Neural crest cell (in vitro differentiated cells): ENCODE results near the gene LCA5. TPM values are rescaled to one million over a fixed set of nuclear protein-coding genes. Genes with fewer than 3 reads are reported as not detected.

ENCODE experiments used
- DNase-seq: peaks from one replicate; pipeline ENCODE4 v3.0.0; 2021; ENCODE audit warnings: low read depth, mixed read lengths, low spot score
- H3K27ac Mint-ChIP-seq: one replicate; pipeline ENCODE4 v1.8.0; 2021; ENCODE audit warnings: mild to moderate bottlenecking, mixed read lengths; ENCODE audit not compliant: unreplicated experiment
- H3K27me3 Mint-ChIP-seq: 2 replicates; pipeline ENCODE4 v1.8.0; 2021; ENCODE audit warnings: low read depth, mild to moderate bottlenecking, mixed read lengths
- H3K36me3 Mint-ChIP-seq: 2 replicates; pipeline ENCODE4 v1.8.0; 2021; ENCODE audit warnings: low read depth, mild to moderate bottlenecking, mixed read lengths
- H3K4me1 Mint-ChIP-seq: 2 replicates; pipeline ENCODE4 v1.8.0; 2021; ENCODE audit warnings: mixed read lengths
- H3K4me3 Mint-ChIP-seq: one replicate; pipeline ENCODE4 v1.8.0; 2021; ENCODE audit warnings: mild to moderate bottlenecking, mixed read lengths
- H3K9me3 Mint-ChIP-seq: 2 replicates; pipeline ENCODE4 v1.8.0; 2021; ENCODE audit warnings: mixed read lengths
- total RNA-seq: library from RNA; stranded (reverse); gene quantifications from 2 replicates; pipeline ENCODE4 v1.2.1, GENCODE V29; 2021
- TF ChIP-seq, protein P1 (sequence below): fragments of 200-600 bp; sonication (generic); conservative IDR thresholded peaks from 2 replicates; pipeline ENCODE4 v1.5.0; 2021; ENCODE audit warnings: antibody characterized with exemption, mild to moderate bottlenecking

LCA5 gene
- total RNA-seq, 1 donor from 2014 or later = 4.6 TPM

DNA sequence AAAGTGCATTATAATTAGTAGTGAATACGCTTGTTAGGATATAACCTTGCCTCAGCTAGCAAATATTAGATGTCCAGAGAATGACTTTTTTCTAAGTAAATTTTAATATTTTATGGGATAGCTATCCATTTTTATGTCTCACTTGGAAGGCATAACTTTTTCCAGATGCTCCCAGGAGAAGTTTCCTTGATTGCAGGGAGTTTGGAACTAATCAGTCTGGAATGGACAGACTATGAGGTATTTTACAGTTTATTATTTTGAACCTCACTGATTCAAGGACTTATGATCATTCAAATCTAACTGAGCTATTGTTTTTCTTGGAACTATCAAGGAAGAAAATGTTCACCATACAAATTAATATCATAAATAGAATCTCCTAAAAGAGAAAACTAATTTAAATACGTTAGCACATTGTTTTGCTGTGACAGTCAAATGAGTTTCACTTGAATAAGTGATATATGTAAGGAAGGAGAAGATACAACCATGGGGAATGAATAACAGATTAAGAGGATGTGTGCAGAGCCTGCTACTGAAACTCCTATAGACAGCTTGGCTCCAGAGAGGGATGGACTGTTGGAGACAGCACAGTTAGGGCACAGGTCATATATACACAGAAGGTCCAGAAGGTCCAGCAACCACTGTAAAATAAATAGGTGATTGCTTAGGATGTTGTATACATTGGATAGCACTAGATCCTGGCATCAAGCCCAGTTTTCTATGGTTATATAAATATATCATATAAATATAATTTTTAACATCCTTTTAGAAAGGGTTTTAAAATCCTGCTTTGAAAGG is 20.6 kb upstream of the LCA5 start:
- Mint-ChIP-seq H3K9me3 (peaks cover 3% of the 10 kb centered on the region), H3K36me3 (no peaks in the 10 kb centered on the region), H3K4me1 (no peaks in the 10 kb centered on the region), H3K27me3 (no peaks in the 10 kb centered on the region), H3K27ac (no peak overlapping the region), H3K4me3 (no peak overlapping the region)
- no peak for DNase-seq
- TF ChIP-seq, protein P1, sequence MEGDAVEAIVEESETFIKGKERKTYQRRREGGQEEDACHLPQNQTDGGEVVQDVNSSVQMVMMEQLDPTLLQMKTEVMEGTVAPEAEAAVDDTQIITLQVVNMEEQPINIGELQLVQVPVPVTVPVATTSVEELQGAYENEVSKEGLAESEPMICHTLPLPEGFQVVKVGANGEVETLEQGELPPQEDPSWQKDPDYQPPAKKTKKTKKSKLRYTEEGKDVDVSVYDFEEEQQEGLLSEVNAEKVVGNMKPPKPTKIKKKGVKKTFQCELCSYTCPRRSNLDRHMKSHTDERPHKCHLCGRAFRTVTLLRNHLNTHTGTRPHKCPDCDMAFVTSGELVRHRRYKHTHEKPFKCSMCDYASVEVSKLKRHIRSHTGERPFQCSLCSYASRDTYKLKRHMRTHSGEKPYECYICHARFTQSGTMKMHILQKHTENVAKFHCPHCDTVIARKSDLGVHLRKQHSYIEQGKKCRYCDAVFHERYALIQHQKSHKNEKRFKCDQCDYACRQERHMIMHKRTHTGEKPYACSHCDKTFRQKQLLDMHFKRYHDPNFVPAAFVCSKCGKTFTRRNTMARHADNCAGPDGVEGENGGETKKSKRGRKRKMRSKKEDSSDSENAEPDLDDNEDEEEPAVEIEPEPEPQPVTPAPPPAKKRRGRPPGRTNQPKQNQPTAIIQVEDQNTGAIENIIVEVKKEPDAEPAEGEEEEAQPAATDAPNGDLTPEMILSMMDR = no peak

DNA sequence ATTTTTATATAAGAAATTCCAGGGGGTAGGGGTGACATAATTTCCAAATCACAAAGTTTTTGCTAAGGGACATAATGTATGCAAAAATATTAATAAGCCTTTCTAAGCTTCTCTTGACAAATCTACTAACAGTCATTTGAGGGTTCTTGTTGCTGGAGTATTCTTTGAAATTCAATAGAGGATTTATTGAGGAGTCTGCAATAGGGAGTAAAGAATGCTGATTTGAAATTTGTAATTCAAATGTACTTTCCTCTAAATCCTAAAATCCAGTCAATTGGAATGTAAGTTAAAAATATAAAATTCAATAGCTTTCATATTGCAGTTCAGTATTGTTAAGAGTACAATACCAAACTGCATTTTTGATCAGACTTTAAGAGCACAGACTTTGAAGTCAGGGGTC is 17.1 kb upstream of the LCA5 start:
- no peaks in the 10 kb centered on the region for H3K9me3 Mint-ChIP-seq
- H3K4me1 Mint-ChIP-seq = no peaks in the 10 kb centered on the region
- no peak for DNase-seq
- H3K4me3 Mint-ChIP-seq = no peak overlapping the region
- no peak overlapping the region for H3K27ac Mint-ChIP-seq
- peaks cover 6% of the 10 kb centered on the region for H3K36me3 Mint-ChIP-seq
- TF ChIP-seq, protein P1 = no peak
- H3K27me3 Mint-ChIP-seq = no peaks in the 10 kb centered on the region

GRCh38 chr6:79551401-79551800 is 14.2 kb upstream of the LCA5 start:
- Mint-ChIP-seq H3K9me3 (no peaks in the 10 kb centered on the region), H3K27me3 (no peaks in the 10 kb centered on the region), H3K27ac (no peak overlapping the region), H3K36me3 (peaks cover 10% of the 10 kb centered on the region), H3K4me1 (peaks cover 1% of the 10 kb centered on the region), H3K4me3 (no peak overlapping the region)
- TF ChIP-seq, protein P1 = no peak
- DNase-seq = no peak

- Mint-ChIP-seq H3K4me1 (peaks cover 32% of the 10 kb centered on the region), H3K4me3 (no peak overlapping the region), H3K27me3 (no peaks in the 10 kb centered on the region), H3K9me3 (no peaks in the 10 kb centered on the region), H3K27ac (no peak overlapping the region), H3K36me3 (peaks cover 12% of the 10 kb centered on the region)
- DNase-seq = no peak
- TF ChIP-seq, protein P1 = no peak
These were observed 11.1 kb upstream of the LCA5 start for GRCh38 chr6:79548304-79548703.

DNA sequence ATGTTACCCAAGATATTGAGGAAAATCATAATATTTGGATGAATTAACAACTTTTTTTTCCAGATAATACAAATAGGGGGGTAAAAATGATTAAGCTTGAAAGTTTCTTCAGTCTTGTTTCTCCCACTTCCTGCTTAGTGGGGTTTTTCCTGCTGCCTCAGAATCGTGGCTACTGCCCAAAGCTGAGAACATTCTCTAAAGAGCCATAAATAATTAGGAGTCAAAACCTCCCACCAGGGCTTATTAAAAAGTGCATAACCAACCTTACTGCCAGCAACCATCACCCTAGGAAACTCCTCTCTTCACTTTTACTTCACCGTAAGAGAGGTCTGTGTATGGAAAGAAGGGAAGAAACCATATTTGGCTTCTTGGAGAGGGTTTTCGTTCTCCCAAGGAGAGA is 9.0 kb upstream of the LCA5 start:
- Mint-ChIP-seq H3K27me3 (no peaks in the 10 kb centered on the region), H3K4me1 (peaks cover 37% of the 10 kb centered on the region), H3K36me3 (peaks cover 12% of the 10 kb centered on the region), H3K4me3 (no peak overlapping the region), H3K27ac (peak overlapping the region; percentile 72), H3K9me3 (no peaks in the 10 kb centered on the region)
- TF ChIP-seq, protein P1 = no peak
- DNase-seq = no peak
